CD4-positive, alpha-beta memory T cell (primary cell): Measurements from ENCODE around the gene AHI1. TPM values are rescaled to one million over a fixed set of nuclear protein-coding genes. Genes with fewer than 3 reads are reported as not detected.

ENCODE experiments used
- CTCF ChIA-PET: fragments of 350-600 bp; sonication (Branson Sonifier 250); formaldehyde crosslinking; loops from one replicate; lab custom pipeline; 2021; ENCODE audit warnings: inconsistent platforms; ENCODE audit not compliant: partially characterized antibody; lab: Charles Lee
- POLR2A ChIA-PET: fragments of 350-600 bp; sonication (Branson Sonifier 250); formaldehyde crosslinking; loops from one replicate; lab custom pipeline; 2021; ENCODE audit not compliant: partially characterized antibody; lab: Charles Lee
- DNase-seq, 5 donors: peaks; one replicate each; pipeline versions ENCODE4 v3.0.0 to v3.0.0-alpha.2; 2020 to 2022; ENCODE audit warnings: mixed read lengths in 1 of 5
- H3K27ac ChIP-seq: one replicate; pipeline ENCODE4 v1.7.0; 2013; ENCODE audit warnings: low read depth, low read length
- H3K27me3 ChIP-seq: 2 replicates; pipeline ENCODE4 v1.7.0; 2013; ENCODE audit warnings: mild to moderate bottlenecking, low read length, moderate library complexity; ENCODE audit not compliant: insufficient read depth
- H3K36me3 ChIP-seq: 2 replicates; pipeline ENCODE4 v1.7.0; 2013; ENCODE audit warnings: mild to moderate bottlenecking, low read length, moderate library complexity; ENCODE audit not compliant: insufficient read depth
- H3K4me1 ChIP-seq: 2 replicates; pipeline ENCODE4 v1.7.0; 2013; ENCODE audit warnings: mild to moderate bottlenecking, low read length, moderate library complexity; ENCODE audit not compliant: insufficient read depth
- H3K4me3 ChIP-seq, 2 donors: one replicate each; pipeline ENCODE4 v1.7.0; 2013; ENCODE audit warnings: low read length in 2 of 2, mild to moderate bottlenecking in 1 of 2
- H3K9me3 ChIP-seq, 2 donors: one replicate each; pipeline ENCODE4 v1.7.0; 2013; ENCODE audit warnings: low read length in 2 of 2, control low read depth in 1 of 2; ENCODE audit not compliant: control insufficient read depth in 1 of 2
- H3K27ac Mint-ChIP-seq, 7 donors: one replicate each; pipeline ENCODE4 v1.8.0; 2020 to 2021; ENCODE audit warnings: mixed read lengths in 7 of 7, mild to moderate bottlenecking in 6 of 7, inconsistent platforms in 3 of 7, moderate library complexity in 3 of 7
- H3K27me3 Mint-ChIP-seq, 2 donors: one replicate each; pipeline ENCODE4 v1.8.0; 2020 to 2021; ENCODE audit warnings: mixed read lengths in 2 of 2
- H3K36me3 Mint-ChIP-seq, 2 donors: one replicate each; pipeline ENCODE4 v1.8.0; 2020 to 2021; ENCODE audit warnings: mixed read lengths in 2 of 2, inconsistent platforms in 1 of 2, mild to moderate bottlenecking in 1 of 2
- H3K4me1 Mint-ChIP-seq, 4 donors: one replicate each; pipeline ENCODE4 v1.8.0; 2020 to 2021; ENCODE audit warnings: mixed read lengths in 4 of 4, mild to moderate bottlenecking in 1 of 4
- H3K4me3 Mint-ChIP-seq, 8 donors: one replicate each; pipeline ENCODE4 v1.8.0; 2020 to 2021; ENCODE audit warnings: mixed read lengths in 8 of 8, mild to moderate bottlenecking in 7 of 8, moderate library complexity in 6 of 8, inconsistent platforms in 3 of 8
- H3K9me3 Mint-ChIP-seq, 8 donors: one replicate each; pipeline ENCODE4 v1.8.0; 2020 to 2021; ENCODE audit warnings: mixed read lengths in 8 of 8, mild to moderate bottlenecking in 5 of 8, inconsistent platforms in 3 of 8, moderate library complexity in 1 of 8
- intact Hi-C: fragments of 100-400 bp; cut with micrococcal nuclease; formaldehyde crosslinking; loops from one replicate; pipeline ENCODE4 v1.15.1; 2023
- polyA plus RNA-seq, 2 donors: library from polyadenylated mRNA; unstranded; fragments of 300-500 nt; fragmentation: Illumina TruSeq; gene quantifications; one replicate each; pipeline ENCODE4 v1.2.3, GENCODE V29; 2021
- total RNA-seq, 2 experiments: library from RNA; stranded (reverse); gene quantifications; one replicate each; pipeline ENCODE4 v1.2.3, GENCODE V29; 2021

Gene AHI1
- total and polyA plus RNA-seq, 4 experiments from 2014 or later = 0.59 to 12.8 (median 9.2) TPM

DNA sequence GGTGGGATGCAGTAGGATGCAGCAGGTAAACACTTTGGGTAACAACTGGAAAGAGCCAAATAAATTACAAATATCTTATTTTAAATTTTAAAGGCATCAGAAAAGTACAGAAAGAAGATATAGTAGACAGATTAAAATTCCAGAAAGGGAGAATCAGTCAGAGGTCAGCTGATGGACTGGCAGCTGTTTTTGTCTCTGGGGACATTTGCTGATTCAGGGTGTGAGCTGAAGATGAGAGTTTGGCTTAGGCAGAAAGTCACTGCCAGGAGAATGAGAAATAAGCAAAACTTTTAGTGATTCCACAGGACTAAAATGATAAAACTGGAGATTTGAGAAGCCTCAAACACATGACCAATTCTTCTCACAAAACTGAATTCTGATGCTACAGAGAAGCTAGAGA lies 39.5 kb downstream of the AHI1 start:
- Mint-ChIP-seq H3K27me3 (no peaks in the 10 kb centered on the region), H3K36me3 (peaks cover 1 to 5% of the 10 kb centered on the region in 2 donors), H3K4me1 (peaks cover 0 to 2% (median under 1%) of the 10 kb centered on the region in 4 donors), H3K4me3 (no peak overlapping the region), H3K9me3 (no peaks in the 10 kb centered on the region), H3K27ac (peak overlapping the region in 1 of 7 donors; percentile 19)
- H3K27ac ChIP-seq = no peak overlapping the region
- H3K36me3 ChIP-seq = no peaks in the 10 kb centered on the region
- H3K4me1 ChIP-seq = no peaks in the 10 kb centered on the region
- H3K4me3 ChIP-seq = no peak overlapping the region
- no peak for DNase-seq
- intact Hi-C loops = no loop called here
- ChIA-PET CTCF (no interaction called here), POLR2A (no interaction called here)
- H3K27me3 ChIP-seq = no peaks in the 10 kb centered on the region
- H3K9me3 ChIP-seq = no peaks in the 10 kb centered on the region

GRCh38 chr6:135451617-135452190 lies 45.8 kb downstream of the AHI1 start:
- CTCF ChIA-PET = interaction anchor here (0.6 to 4.8 kb wide), 13 partner anchors 8 to 839 kb away, joined by 3 to 40 read pairs (median 5); no protein-coding TSS in a partner anchor
- Mint-ChIP-seq H3K27me3 (no peaks in the 10 kb centered on the region), H3K27ac (no peak overlapping the region), H3K4me1 (no peaks in the 10 kb centered on the region), H3K36me3 (peaks cover 0 to 4% of the 10 kb centered on the region in 2 donors), H3K9me3 (no peaks in the 10 kb centered on the region), H3K4me3 (no peak overlapping the region)
- peak in 4 of 5 donors; percentile 33 to 51 (median 42) for DNase-seq
- intact Hi-C loops = loop anchor here (1.0 to 5.0 kb wide), 4 partner anchors 86 to 1099 kb away; partner anchors contain the start of gene MAP7
- no peaks in the 10 kb centered on the region for H3K9me3 ChIP-seq
- no peaks in the 10 kb centered on the region for H3K36me3 ChIP-seq
- POLR2A ChIA-PET = interaction anchor here (0.8 kb wide), 1 partner anchor 28 kb away, joined by 3 read pairs; no protein-coding TSS in a partner anchor
- no peaks in the 10 kb centered on the region for H3K4me1 ChIP-seq
- H3K27ac ChIP-seq = no peak overlapping the region
- no peaks in the 10 kb centered on the region for H3K27me3 ChIP-seq
- H3K4me3 ChIP-seq = no peak overlapping the region

- H3K27ac ChIP-seq = no peak overlapping the region
- Mint-ChIP-seq H3K27ac (no peak overlapping the region), H3K9me3 (no peaks in the 10 kb centered on the region), H3K4me3 (no peak overlapping the region), H3K4me1 (no peaks in the 10 kb centered on the region), H3K27me3 (no peaks in the 10 kb centered on the region), H3K36me3 (peaks cover 0 to 5% of the 10 kb centered on the region in 2 donors)
- no peaks in the 10 kb centered on the region for H3K27me3 ChIP-seq
- H3K36me3 ChIP-seq = no peaks in the 10 kb centered on the region
- ChIA-PET POLR2A (no interaction called here), CTCF (interaction anchor here (2.2 to 4.5 kb wide), 4 partner anchors 8 to 777 kb away, joined by 5 to 40 read pairs (median 15); no protein-coding TSS in a partner anchor)
- H3K4me1 ChIP-seq = no peaks in the 10 kb centered on the region
- DNase-seq = no peak
- intact Hi-C loops = no loop called here
- no peaks in the 10 kb centered on the region for H3K9me3 ChIP-seq
- no peak overlapping the region for H3K4me3 ChIP-seq
These were observed 48.3 kb downstream of the AHI1 start for GRCh38 chr6:135449246-135449645.

DNA sequence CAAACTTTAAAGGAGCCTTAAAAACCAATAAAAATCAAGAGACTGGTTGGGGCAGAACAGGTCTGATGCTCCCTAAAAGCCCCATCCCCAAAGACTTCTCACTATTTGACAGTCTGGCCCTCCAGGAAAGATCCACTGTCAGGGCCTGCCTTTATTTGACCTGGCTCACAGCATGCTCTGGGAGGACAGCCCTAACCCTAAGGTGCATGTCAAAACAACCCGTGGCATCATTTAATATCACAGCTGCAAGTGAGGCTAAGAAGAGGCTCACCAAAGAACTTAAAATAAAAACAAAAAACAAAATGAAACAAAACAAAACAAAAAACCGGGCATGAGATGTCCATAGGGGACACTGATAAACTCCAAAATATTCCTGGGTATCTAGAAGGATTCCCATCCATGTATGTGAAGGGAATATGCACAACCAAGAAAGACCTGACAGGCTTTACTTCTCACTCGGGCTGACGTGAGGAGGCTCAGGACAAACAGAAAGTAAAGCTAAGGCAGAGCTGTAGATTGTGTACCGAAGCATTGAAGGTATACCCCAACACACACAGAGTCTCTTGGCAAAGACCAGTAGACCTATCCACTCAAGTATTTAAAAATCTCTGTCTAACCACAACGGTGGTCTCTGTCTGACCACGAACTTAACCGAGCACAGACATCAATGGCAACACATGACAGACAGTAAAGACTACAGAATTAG lies 57.3 kb downstream of the AHI1 start:
- ChIA-PET POLR2A (no interaction called here), CTCF (interaction anchor here (1.1 to 4.2 kb wide), 2 partner anchors 10 to 296 kb away, joined by 3 to 20 read pairs; no protein-coding TSS in a partner anchor)
- no peaks in the 10 kb centered on the region for H3K9me3 Mint-ChIP-seq
- Histone ChIP-seq H3K9me3 (no peaks in the 10 kb centered on the region), H3K4me1 (peaks cover 15% of the 10 kb centered on the region), H3K27ac (no peak overlapping the region), H3K36me3 (no peaks in the 10 kb centered on the region), H3K4me3 (no peak overlapping the region), H3K27me3 (no peaks in the 10 kb centered on the region)
- DNase-seq = no peak
- intact Hi-C loops = no loop called here
- peak overlapping the region; percentile 34 to 72 (median 60) for H3K4me3 Mint-ChIP-seq
- no peaks in the 10 kb centered on the region for H3K27me3 Mint-ChIP-seq
- H3K4me1 Mint-ChIP-seq = peaks cover 5 to 19% (median 11%) of the 10 kb centered on the region in 4 donors
- peak overlapping the region in 5 of 7 donors; percentile 22 to 84 (median 38) for H3K27ac Mint-ChIP-seq
- peaks cover 0 to 8% of the 10 kb centered on the region in 2 donors for H3K36me3 Mint-ChIP-seq

DNA sequence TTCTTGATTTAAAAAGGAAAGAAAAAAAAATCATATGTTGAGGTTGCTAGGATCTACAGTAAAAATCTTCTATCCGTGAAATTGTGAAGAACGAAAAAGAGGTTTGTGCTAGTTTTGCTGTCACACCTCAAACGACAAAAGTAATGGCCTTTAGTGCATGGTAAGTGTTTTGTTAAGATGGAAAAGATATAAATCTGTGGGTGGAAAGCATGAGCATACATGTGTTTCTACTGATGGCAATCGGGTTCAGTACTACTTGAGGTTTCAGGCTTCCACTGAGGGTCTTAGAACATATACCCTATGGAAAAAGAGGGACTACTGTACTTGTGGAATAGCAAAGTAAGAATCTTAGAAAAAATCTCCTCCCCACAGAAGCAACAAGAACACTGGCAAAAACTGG lies 58.0 kb downstream of the AHI1 start:
- no peaks in the 10 kb centered on the region for H3K9me3 ChIP-seq
- no peak for DNase-seq
- peaks cover 5 to 19% (median 11%) of the 10 kb centered on the region in 4 donors for H3K4me1 Mint-ChIP-seq
- peak overlapping the region in 2 of 7 donors; percentile 5 to 22 for H3K27ac Mint-ChIP-seq
- H3K4me3 ChIP-seq = no peak overlapping the region
- intact Hi-C loops = loop anchor here (1.0 to 5.0 kb wide), 2 partner anchors 294 to 797 kb away; no protein-coding TSS in a partner anchor
- peaks cover 3 to 8% of the 10 kb centered on the region in 2 donors for H3K36me3 Mint-ChIP-seq
- H3K4me3 Mint-ChIP-seq = peak overlapping the region in 4 of 8 donors; percentile 5 to 29 (median 18)
- CTCF ChIA-PET = interaction anchor here (1.1 to 4.2 kb wide), 2 partner anchors 11 to 296 kb away, joined by 3 to 20 read pairs; no protein-coding TSS in a partner anchor
- H3K27me3 Mint-ChIP-seq = no peaks in the 10 kb centered on the region
- H3K36me3 ChIP-seq = no peaks in the 10 kb centered on the region
- H3K4me1 ChIP-seq = peaks cover 15% of the 10 kb centered on the region
- no peaks in the 10 kb centered on the region for H3K27me3 ChIP-seq
- peaks cover 0 to 4% (median 0%) of the 10 kb centered on the region in 8 donors for H3K9me3 Mint-ChIP-seq
- no peak overlapping the region for H3K27ac ChIP-seq
- POLR2A ChIA-PET = no interaction called here

DNA sequence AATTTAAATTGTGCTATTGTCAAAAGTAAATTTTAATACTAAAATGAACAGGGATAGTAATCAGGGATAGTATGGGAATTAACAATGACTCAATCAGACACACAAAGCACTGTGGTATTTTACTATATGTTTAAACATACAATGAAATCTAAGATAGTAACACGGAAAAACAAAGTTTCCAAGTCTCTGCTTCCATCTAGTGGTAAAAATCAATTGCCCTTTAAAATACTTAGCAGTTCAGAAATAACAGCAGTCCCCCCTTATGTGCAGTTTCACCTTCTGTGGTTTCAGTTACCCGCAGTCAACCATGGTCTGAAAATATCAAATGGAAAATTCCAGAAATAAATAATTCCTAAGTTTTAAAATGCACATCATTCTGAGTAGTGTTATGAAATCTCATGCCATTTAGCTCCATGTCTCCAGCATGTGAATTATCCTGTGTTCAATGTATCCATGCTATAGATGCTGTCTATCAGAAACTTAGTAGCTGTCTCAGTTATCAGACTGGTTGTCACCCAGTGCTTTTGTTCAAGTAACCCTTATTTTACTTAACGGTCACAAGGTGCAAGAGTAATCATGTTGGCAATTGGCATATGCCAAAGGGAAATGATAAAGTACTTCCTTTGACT lies 58.5 kb downstream of the AHI1 start:
- peaks cover 5 to 19% (median 11%) of the 10 kb centered on the region in 4 donors for H3K4me1 Mint-ChIP-seq
- H3K9me3 Mint-ChIP-seq = peaks cover 0 to 4% (median 0%) of the 10 kb centered on the region in 8 donors
- Histone ChIP-seq H3K36me3 (no peaks in the 10 kb centered on the region), H3K9me3 (no peaks in the 10 kb centered on the region), H3K27me3 (no peaks in the 10 kb centered on the region), H3K4me1 (peaks cover 15% of the 10 kb centered on the region), H3K4me3 (no peak overlapping the region), H3K27ac (no peak overlapping the region)
- H3K36me3 Mint-ChIP-seq = peaks cover 4 to 5% of the 10 kb centered on the region in 2 donors
- peak in 2 of 5 donors; percentile 6 to 15 for DNase-seq
- ChIA-PET CTCF (interaction anchor here (4.2 kb wide), 1 partner anchor 12 kb away, joined by 20 read pairs; no protein-coding TSS in a partner anchor), POLR2A (no interaction called here)
- peak overlapping the region in 1 of 7 donors; percentile 5 for H3K27ac Mint-ChIP-seq
- peak overlapping the region in 3 of 8 donors; percentile 5 to 29 (median 28) for H3K4me3 Mint-ChIP-seq
- intact Hi-C loops = loop anchor here (1.0 to 5.0 kb wide), 2 partner anchors 294 to 797 kb away; no protein-coding TSS in a partner anchor
- H3K27me3 Mint-ChIP-seq = no peaks in the 10 kb centered on the region
